ENCODE measurements around the gene ITGA11. TPM values are rescaled to one million over a fixed set of nuclear protein-coding genes. Genes with fewer than 3 reads are reported as not detected.

Gene ITGA11
- total and polyA plus RNA-seq, 2 experiments from 2014 or later = 0.03 to 0.40 TPM

- peak overlapping the region; percentile 57; the same call in 1 of the 2 replicates for H3K4me2 ChIP-seq
- Mint-ChIP-seq H3K4me1 (peaks cover 48% of the 10 kb centered on the region), H3K27ac (no peak overlapping the region)
Observed at GRCh38 chr15:68330416-68330815, 101.5 kb downstream of the ITGA11 start.

More at GRCh38 chr15:68330416-68330815, 101.5 kb downstream of the ITGA11 start:
- Histone ChIP-seq H3K36me3 (ENCODE audit: insufficient read depth) (no peaks in the 10 kb centered on the region), H3K4me1 (ENCODE audit: insufficient read depth) (peaks cover 19% of the 10 kb centered on the region), H3K79me2 (replicated peaks; ENCODE audit: insufficient read depth) (no peaks in the 10 kb centered on the region), H2AFZ (peak overlapping the region; percentile 95), H3K9me2 (ENCODE audit: insufficient read depth) (no peaks in the 10 kb centered on the region), H3K4me3 (no peak overlapping the region), H3K27ac (ENCODE audit: low read depth) (no peak overlapping the region), H3K27me3 (ENCODE audit: insufficient read depth) (no peaks in the 10 kb centered on the region), H3F3A (replicated peaks; ENCODE audit: low read depth) (no peaks in the 10 kb centered on the region), H4K20me1 (replicated peaks; ENCODE audit: insufficient read depth) (no peaks in the 10 kb centered on the region)
- peak overlapping the region; percentile 1; the same call in 1 of the 3 replicates for H3K4me3 Mint-ChIP-seq
- no peaks in the 10 kb centered on the region for H3K9me3 Mint-ChIP-seq
- no peak; the same call in 1 of the 3 replicates for ATAC-seq
- H3K36me3 Mint-ChIP-seq (ENCODE audit: low read depth) = no peaks in the 10 kb centered on the region
- no peak for DNase-seq (ENCODE audit: low spot score)
- TF ChIP-seq STAT1 (IDR thresholded peaks at IDR 0.05; ENCODE audit: unreplicated experiment) (no peak), CREB1 (CRISPR knock-in tag; IDR thresholded peaks at IDR 0.05; ENCODE audit: low read depth) (no peak), ZNF331 (CRISPR knock-in tag; IDR thresholded peaks at IDR 0.05; ENCODE audit: low read depth) (no peak), ZNF114 (CRISPR knock-in tag; IDR thresholded peaks at IDR 0.05) (no peak), POLR2AphosphoS5 (IDR thresholded peaks at IDR 0.05; ENCODE audit: low read depth) (no peak), CTCF (conservative IDR thresholded peaks at IDR 0.05; ENCODE audit: low read depth in 2 of 2) (no peak), ZNF462 (CRISPR knock-in tag; IDR thresholded peaks at IDR 0.05) (no peak), EZH2phosphoT487 (IDR thresholded peaks at IDR 0.05; ENCODE audit: unreplicated experiment) (no peak), ETS1 (IDR thresholded peaks at IDR 0.05) (no peak), REST (IDR thresholded peaks at IDR 0.05; ENCODE audit: unreplicated experiment) (no peak), EZH2 (IDR thresholded peaks at IDR 0.05; ENCODE audit: low read depth, unreplicated experiment) (no peak), NANOG (IDR thresholded peaks at IDR 0.05; ENCODE audit: borderline replicate concordance) (no peak)
- peaks cover 13% of the 10 kb centered on the region for H3K27me3 Mint-ChIP-seq (ENCODE audit: insufficient read depth, low read depth, poor library complexity)

Data from GM23338 (cell line).